K562 (cell line): ENCODE measurements around the gene UIMC1. TPM values are rescaled to one million over a fixed set of nuclear protein-coding genes. Genes with fewer than 3 reads are reported as not detected.

Experiments used
- CHD2 ChIP-seq: IDR thresholded peaks from 2 replicates; pipeline ENCODE4 v1.6.1; 2011; ENCODE audit warnings: low read depth, low read length
- E4F1 ChIP-seq: fragments of 250-450 bp; sonication (Bioruptor Pico); IDR thresholded peaks from 2 replicates; pipeline ENCODE4 v1.5.0; 2021; ENCODE audit warnings: mild to moderate bottlenecking, borderline replicate concordance
- NBN ChIP-seq: fragments of 450-650 bp; IDR thresholded peaks from 2 replicates; pipeline ENCODE4 v1.6.1; 2016; ENCODE audit warnings: low read depth, mild to moderate bottlenecking
- TAF1 ChIP-seq: IDR thresholded peaks from 2 replicates; pipeline ENCODE4 v1.6.1; 2011; ENCODE audit warnings: mild to moderate bottlenecking, low read length, moderate library complexity; ENCODE audit not compliant: insufficient read depth, control insufficient read depth, severe bottlenecking; ENCODE audit errors: extremely low read depth
- TBL1XR1 ChIP-seq, 2 experiments: IDR thresholded peaks; 2 replicates each; pipeline ENCODE4 v1.6.1; 2012; ENCODE audit warnings: improper control_type of control experiment in 2 of 2, low read length in 2 of 2, mild to moderate bottlenecking in 1 of 2
- TFAP4 ChIP-seq: sonication (generic); formaldehyde crosslinking; IDR thresholded peaks from 2 replicates; pipeline ENCODE4 v1.8.0; 2022; ENCODE audit warnings: missing genetic modification reagents, mild to moderate bottlenecking, moderate library complexity, borderline replicate concordance
- ZBTB40 ChIP-seq, 2 experiments: fragments of 450-650 bp in 1 of 2; sonication (generic) in 1 of 2; formaldehyde crosslinking in 1 of 2; IDR thresholded peaks; 2 replicates each; pipeline versions ENCODE4 v1.7.1 to v1.9.0; 2016 to 2022; ENCODE audit warnings: inconsistent platforms in 1 of 2, mild to moderate bottlenecking in 1 of 2, missing genetic modification reagents in 1 of 2
- ZMIZ1 ChIP-seq, 2 experiments: fragments of 150-350 bp in 1 of 2; IDR thresholded peaks; 2 replicates each; pipeline ENCODE4 v1.6.1; 2012 to 2016; ENCODE audit warnings: low read depth in 2 of 2, low read length in 2 of 2, mild to moderate bottlenecking in 1 of 2, moderate library complexity in 1 of 2
- ZZZ3 ChIP-seq: fragments of 450-650 bp; IDR thresholded peaks from 2 replicates; pipeline ENCODE4 v1.6.1; 2016; ENCODE audit warnings: antibody characterized with exemption, mild to moderate bottlenecking, moderate library complexity
- polyA plus RNA-seq, 8 experiments: library from polyadenylated mRNA; depleted of rRNA in 4 of 8; stranded (reverse) in 5 of 8; unstranded in 3 of 8; fragments of >200 nt; fragmentation: Nextera tagmentation in 2 of 8; fragmentation: Illumina TruSeq in 1 of 8; extraction: Ambion mirVana in 2 of 8; extraction: Trizol in 1 of 8; gene quantifications; 2 replicates each; pipeline versions ENCODE4 v1.2.1 to v1.2.3, GENCODE V29; 2011 to 2014; ENCODE audit warnings: inconsistent platforms in 1 of 8, missing spikeins in 1 of 8
- total RNA-seq, 7 experiments: library from RNA; depleted of rRNA in 6 of 7; stranded (reverse); fragments of >200 nt in 6 of 7; fragmentation: Illumina TruSeq in 2 of 7; extraction: Trizol in 2 of 7; gene quantifications; 2 replicates each; pipeline versions ENCODE4 v1.2.1 to v1.2.3, GENCODE V29; 2011 to 2021; ENCODE audit warnings: low replicate concordance in 1 of 7

Gene UIMC1
- total and polyA plus RNA-seq, 9 of the 15 experiments (the other 6 are each of a cell fraction or from before 2014, with no cell fraction given) = 14.9 to 51.7 (median 36.8) TPM

DNA sequence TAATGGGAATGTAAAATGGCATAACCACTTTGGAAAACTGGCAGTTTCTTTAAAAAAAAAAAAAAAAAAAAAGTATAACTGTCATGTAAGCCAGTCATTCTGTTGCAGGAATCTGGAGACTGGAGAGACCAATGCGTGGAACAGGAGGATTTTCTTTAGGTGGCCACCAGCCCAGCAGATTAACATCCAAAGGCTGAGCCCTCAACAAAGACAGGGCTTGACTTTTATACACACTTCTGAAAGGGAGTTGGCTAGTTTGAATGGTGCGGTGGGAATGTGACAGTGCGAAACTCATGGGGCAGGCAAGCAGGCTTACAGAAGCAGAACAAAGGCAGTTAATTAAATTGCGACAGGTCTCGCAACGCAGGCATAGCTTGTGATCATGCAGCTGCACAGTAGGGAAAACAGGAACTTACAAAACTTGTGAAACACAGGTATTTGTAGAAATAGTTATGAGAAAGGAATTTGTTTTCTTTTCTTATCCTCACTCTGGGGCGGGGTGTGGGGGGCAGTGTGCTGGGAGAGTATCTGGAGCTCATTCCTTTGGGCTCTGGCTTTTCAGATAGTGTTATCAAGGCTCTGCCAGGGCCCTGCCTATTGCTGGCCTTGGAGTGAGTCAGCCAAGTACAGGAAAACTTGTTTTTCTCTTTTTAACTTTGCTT is 12.0 kb downstream of the UIMC1 start (continued):
- peak; percentile 36 to 75; a peak in 2 of 4 replicates for TF ChIP-seq TBL1XR1 (IDR thresholded peaks at IDR 0.05; ENCODE audit: low read length in 2 of 2)
- TF ChIP-seq E4F1 (CRISPR knock-in tag) = no peak
- TF ChIP-seq ZBTB40 (IDR thresholded peaks at IDR 0.05) = peak; percentile 61; the same call in 1 of the 2 replicates
- no peak for TF ChIP-seq ZBTB40 (CRISPR knock-in tag; IDR thresholded peaks at IDR 0.05)
- no peak for TF ChIP-seq ZZZ3
- TF ChIP-seq NBN = peak; percentile 96
- no peak for TF ChIP-seq CHD2
- TF ChIP-seq ZMIZ1 (IDR thresholded peaks at IDR 0.05; ENCODE audit: low read depth in 2 of 2, low read length in 2 of 2) = peak in 1 of 2 experiments; percentile 92; a peak in 2 of 4 replicates
- TF ChIP-seq TFAP4 (CRISPR knock-in tag) = peak; percentile 85
- TF ChIP-seq TAF1 = peak; percentile 30
